Fibroblast of upper back skin (primary cell): Measurements from ENCODE around the gene BIRC2.
A peak's percentile ranks its signal among the peaks of the same experiment; 100 is the strongest.
"Not testable (repeated sequence)": the region's sequence is repeated elsewhere in the genome, so short reads cannot be mapped to it uniquely, and the experiment has no call there.

Source experiments
- DNase-seq: peaks from one replicate; pipeline ENCODE4 v3.0.0-alpha.2; 2013

BIRC2 gene

GRCh38 chr11:102346748-102347461, at the start of gene BIRC2:
Gene BIRC2, plus strand, starts transcription at chr11:102347214. Its CDS starts 2,641 bp downstream, at chr11:102349855.
- peak; percentile 91 for DNase-seq

GRCh38 chr11:102300837-102301236, 46.2 kb upstream of the BIRC2 start:
- not testable (repeated sequence) for DNase-seq

- DNase-seq: no peak
Measured at GRCh38 chr11:102302241-102302640, 44.8 kb upstream of the BIRC2 start.

- no peak for DNase-seq
Measured at GRCh38 chr11:102304686-102305085, 42.3 kb upstream of the BIRC2 start.

GRCh38 chr11:102305352-102306047, 41.5 kb upstream of the BIRC2 start:
- no peak for DNase-seq

- no peak for DNase-seq
Measured at GRCh38 chr11:102306048-102306597, 40.9 kb upstream of the BIRC2 start.

GRCh38 chr11:102306817-102307726, 39.9 kb upstream of the BIRC2 start:
- DNase-seq: no peak

GRCh38 chr11:102307727-102308038, 39.3 kb upstream of the BIRC2 start:
- no peak for DNase-seq

- DNase-seq: peak; percentile 40
Measured at GRCh38 chr11:102309621-102310541, 37.1 kb upstream of the BIRC2 start.

GRCh38 chr11:102312667-102313066, 34.3 kb upstream of the BIRC2 start:
- DNase-seq: no peak

GRCh38 chr11:102313238-102313940, 33.6 kb upstream of the BIRC2 start:
- no peak for DNase-seq

- DNase-seq: no peak
Measured at GRCh38 chr11:102314784-102315183, 32.2 kb upstream of the BIRC2 start.

- no peak for DNase-seq
Measured at GRCh38 chr11:102316346-102316904, 30.6 kb upstream of the BIRC2 start.

GRCh38 chr11:102317099-102317767, 29.8 kb upstream of the BIRC2 start, which contains the start of gene BIRC3:
Gene BIRC3, plus strand, starts transcription at chr11:102317484. Its CDS starts 7,026 bp downstream, at chr11:102324510.
- peak; percentile 72 for DNase-seq

- no peak for DNase-seq
Measured at GRCh38 chr11:102317768-102318103, 29.3 kb upstream of the BIRC2 start.

- no peak for DNase-seq
Measured at GRCh38 chr11:102318469-102318868, 28.5 kb upstream of the BIRC2 start.

GRCh38 chr11:102319544-102319943, 27.5 kb upstream of the BIRC2 start:
- no peak for DNase-seq

GRCh38 chr11:102320188-102320587, 26.8 kb upstream of the BIRC2 start:
- no peak for DNase-seq

GRCh38 chr11:102320679-102321078, 26.3 kb upstream of the BIRC2 start:
- no peak for DNase-seq

- DNase-seq: no peak
Measured at GRCh38 chr11:102322560-102322959, 24.5 kb upstream of the BIRC2 start.
